Fibroblast of lung (primary cell): ENCODE results near the gene SMARCA4. TPM values are rescaled to one million over a fixed set of nuclear protein-coding genes. Genes with fewer than 3 reads are reported as not detected.
A peak's percentile ranks its signal among the peaks of the same experiment; 100 is the strongest.

Experiments
- DNase-seq, 2 donors: peaks; one replicate each; pipeline versions ENCODE4 v3.0.0 to v3.0.0-alpha.2; 2010; ENCODE audit warnings: low read depth in 2 of 2
- H2AFZ ChIP-seq: 2 replicates; pipeline ENCODE4 v1.5.1; 2012; ENCODE audit warnings: low read length, control low read depth, inconsistent platforms
- H3K27ac ChIP-seq: 2 replicates; pipeline ENCODE4 v1.5.1; 2011; ENCODE audit warnings: low read length, control low read depth; ENCODE audit not compliant: insufficient read depth
- H3K27me3 ChIP-seq: 2 replicates; pipeline ENCODE4 v1.5.1; 2011; ENCODE audit warnings: mild to moderate bottlenecking, low read length; ENCODE audit not compliant: control insufficient read depth, insufficient read depth
- H3K36me3 ChIP-seq: 2 replicates; pipeline ENCODE4 v1.5.1; 2011; ENCODE audit warnings: low read length; ENCODE audit not compliant: control insufficient read depth, insufficient read depth
- H3K4me1 ChIP-seq: 2 replicates; pipeline ENCODE4 v1.5.1; 2011; ENCODE audit warnings: low read length; ENCODE audit not compliant: control insufficient read depth, insufficient read depth; ENCODE audit errors: extremely low read depth
- H3K4me2 ChIP-seq: 2 replicates; pipeline ENCODE4 v1.5.1; 2011; ENCODE audit warnings: low read length, control low read depth; ENCODE audit not compliant: insufficient read depth; ENCODE audit errors: extremely low read depth
- H3K4me3 ChIP-seq, 4 experiments: fragments of 200-600 bp in 1 of 4; sonication (generic) in 1 of 4; replicated peaks in 1 of 4; 2 replicates each; pipeline ENCODE4 v1.5.1; 2011 to 2016; ENCODE audit warnings: low read length in 4 of 4, low read depth in 3 of 4, mild to moderate bottlenecking in 3 of 4, control low read depth in 2 of 4, inconsistent platforms in 1 of 4, mixed read lengths in 1 of 4; ENCODE audit not compliant: insufficient read depth in 1 of 4; ENCODE audit errors: control extremely low read depth in 1 of 4
- H3K79me2 ChIP-seq: 2 replicates; pipeline ENCODE4 v1.5.1; 2012; ENCODE audit warnings: mild to moderate bottlenecking, low read length, inconsistent platforms; ENCODE audit not compliant: control insufficient read depth, insufficient read depth
- H3K9ac ChIP-seq: 2 replicates; pipeline ENCODE4 v1.5.1; 2011; ENCODE audit warnings: mild to moderate bottlenecking, low read length, control low read depth; ENCODE audit not compliant: insufficient read depth
- H3K9me3 ChIP-seq: 2 replicates; pipeline ENCODE4 v1.5.1; 2012; ENCODE audit warnings: low read depth, low read length; ENCODE audit not compliant: control insufficient read depth, insufficient read depth
- H4K20me1 ChIP-seq: 2 replicates; pipeline ENCODE4 v1.5.1; 2011; ENCODE audit warnings: low read length; ENCODE audit not compliant: control insufficient read depth, insufficient read depth; ENCODE audit errors: extremely low read depth
- CTCF ChIP-seq, 2 donors: IDR thresholded peaks in 1 of 2; conservative IDR thresholded peaks in 1 of 2; 1 replicate in 1 of 2; 2 replicates in 1 of 2; pipeline ENCODE4 v1.5.1; 2011 to 2012; ENCODE audit warnings: low read length in 2 of 2, control low read depth in 1 of 2, inconsistent platforms in 1 of 2, low read depth in 1 of 2, mild to moderate bottlenecking in 1 of 2
- EZH2 ChIP-seq: IDR thresholded peaks from 2 replicates; pipeline ENCODE4 v1.5.1; 2012; ENCODE audit warnings: low read length, control low read depth, mild to moderate bottlenecking; ENCODE audit errors: missing control alignments
- polyA plus RNA-seq, 2 donors: library from polyadenylated mRNA; depleted of rRNA in 1 of 2; stranded (reverse) in 1 of 2; unstranded in 1 of 2; fragments of >200 nt; gene quantifications; 2 replicates each; pipeline ENCODE4 v1.2.1, GENCODE V29; 2011 to 2012; ENCODE audit warnings: missing spikeins in 1 of 2
- total RNA-seq: library from RNA; depleted of rRNA; stranded (reverse); fragments of >200 nt; gene quantifications from 2 replicates; pipeline ENCODE4 v1.2.1, GENCODE V29; 2014

SMARCA4 gene
- total and polyA plus RNA-seq, 2 donors (not counting 1 experiment from before 2014, with no cell fraction given) = 28.1 to 61.1 TPM

- no peak for DNase-seq
- H3K79me2 ChIP-seq = peaks cover 65% of the 10 kb centered on the region
- peaks cover 12% of the 10 kb centered on the region for H3K36me3 ChIP-seq
- H3K9ac ChIP-seq = peak overlapping the region; percentile 98
- no peak for TF ChIP-seq EZH2
- no peak for TF ChIP-seq CTCF (conservative IDR thresholded peaks at IDR 0.05 in 1 of 2, IDR thresholded peaks at IDR 0.05 in 1 of 2; ENCODE audit: low read depth in 1 of 2, low read length in 2 of 2)
- H2AFZ ChIP-seq = no peak overlapping the region
- H4K20me1 ChIP-seq = peaks cover 2% of the 10 kb centered on the region
- peak overlapping the region; percentile 99 for H3K4me2 ChIP-seq
- no peaks in the 10 kb centered on the region for H3K9me3 ChIP-seq
- H3K27ac ChIP-seq = peak overlapping the region; percentile 99
- H3K4me1 ChIP-seq = peaks cover 18% of the 10 kb centered on the region
- H3K27me3 ChIP-seq = no peaks in the 10 kb centered on the region
- peak overlapping the region; percentile 65 to 99 (median 88) for H3K4me3 ChIP-seq
Measured at GRCh38 chr19:11090997-11091702, 130.3 kb downstream of the SMARCA4 start.

- TF ChIP-seq CTCF (conservative IDR thresholded peaks at IDR 0.05 in 1 of 2, IDR thresholded peaks at IDR 0.05 in 1 of 2; ENCODE audit: low read depth in 1 of 2, low read length in 2 of 2) (no peak), EZH2 (no peak)
- Histone ChIP-seq H2AFZ (no peak overlapping the region), H4K20me1 (peaks cover 2% of the 10 kb centered on the region), H3K36me3 (peaks cover 14% of the 10 kb centered on the region), H3K4me2 (peak overlapping the region; percentile 99), H3K9me3 (no peaks in the 10 kb centered on the region), H3K27me3 (no peaks in the 10 kb centered on the region), H3K9ac (peak overlapping the region; percentile 98), H3K4me1 (peaks cover 22% of the 10 kb centered on the region), H3K4me3 (peak overlapping the region; percentile 65 to 99 (median 88)), H3K79me2 (peaks cover 71% of the 10 kb centered on the region), H3K27ac (peak overlapping the region; percentile 99)
- peak; percentile 83 to 99 for DNase-seq
Measured at GRCh38 chr19:11091703-11092153, 130.9 kb downstream of the SMARCA4 start.

GRCh38 chr19:11092181-11092538 lies 131.3 kb downstream of the SMARCA4 start:
- Histone ChIP-seq H3K79me2 (peaks cover 75% of the 10 kb centered on the region), H4K20me1 (peaks cover 2% of the 10 kb centered on the region), H2AFZ (no peak overlapping the region), H3K36me3 (peaks cover 15% of the 10 kb centered on the region), H3K4me2 (peak overlapping the region; percentile 99), H3K9me3 (no peaks in the 10 kb centered on the region), H3K9ac (peak overlapping the region; percentile 98), H3K27me3 (no peaks in the 10 kb centered on the region), H3K4me3 (peak overlapping the region; percentile 65 to 99 (median 88)), H3K27ac (peak overlapping the region; percentile 99), H3K4me1 (peaks cover 23% of the 10 kb centered on the region)
- peak; percentile 64 to 72 for DNase-seq
- TF ChIP-seq CTCF (conservative IDR thresholded peaks at IDR 0.05 in 1 of 2, IDR thresholded peaks at IDR 0.05 in 1 of 2; ENCODE audit: low read depth in 1 of 2, low read length in 2 of 2) = no peak
- no peak for TF ChIP-seq EZH2
